B cell (primary cell): Measurements from ENCODE around the gene TRIM41.
"Not testable (repeated sequence)": the region's sequence is repeated elsewhere in the genome, so short reads cannot be mapped to it uniquely, and the experiment has no call there.

Experiments
- CTCF ChIP-seq: fragments of 200-600 bp; IDR thresholded peaks from one replicate; pipeline ENCODE4 v1.8.0; 2022; ENCODE audit warnings: antibody characterized with exemption, mild to moderate bottlenecking
- EZH2 ChIP-seq: IDR thresholded peaks from 2 replicates; pipeline ENCODE4 v1.6.1; 2012; ENCODE audit warnings: borderline replicate concordance, low read depth, mild to moderate bottlenecking, moderate library complexity, low read length; ENCODE audit not compliant: insufficient read depth, poor library complexity, severe bottlenecking

GRCh38 chr5:181210148-181210547, 12.9 kb upstream of the TRIM41 start:
- not testable (repeated sequence) for TF ChIP-seq CTCF, EZH2
